ENCODE measurements around the gene PDGFRB. TPM values are rescaled to one million over a fixed set of nuclear protein-coding genes. Genes with fewer than 3 reads are reported as not detected.

PDGFRB gene
- total RNA-seq, 1 experiment from 2014 or later: not detected

GRCh38 chr5:150120062-150120441 is 35.6 kb downstream of the PDGFRB start:
- Histone ChIP-seq H3K27ac (ENCODE audit: low read length) (no peak overlapping the region), H3K9me3 (ENCODE audit: low read length) (no peaks in the 10 kb centered on the region), H3K79me2 (ENCODE audit: low read length) (no peaks in the 10 kb centered on the region), H4K20me1 (ENCODE audit: insufficient read depth, low read depth, low read length) (peaks cover 3% of the 10 kb centered on the region; the same call in 1 of the 2 replicates), H3K4me1 (ENCODE audit: low read length) (no peaks in the 10 kb centered on the region), H2AFZ (ENCODE audit: low read length) (no peak overlapping the region), H3K27me3 (ENCODE audit: low read length) (no peaks in the 10 kb centered on the region), H3K4me2 (ENCODE audit: low read depth, low read length, poor library complexity, severe bottlenecking) (no peak overlapping the region), H3K36me3 (ENCODE audit: insufficient read depth, low read length) (no peaks in the 10 kb centered on the region), H3K4me3 (ENCODE audit: low read length) (no peak overlapping the region), H3K9ac (ENCODE audit: low read length) (no peak overlapping the region), H3K9me2 (replicated peaks; ENCODE audit: insufficient read depth, low read length) (no peaks in the 10 kb centered on the region)
- no peak for DNase-seq

DNA sequence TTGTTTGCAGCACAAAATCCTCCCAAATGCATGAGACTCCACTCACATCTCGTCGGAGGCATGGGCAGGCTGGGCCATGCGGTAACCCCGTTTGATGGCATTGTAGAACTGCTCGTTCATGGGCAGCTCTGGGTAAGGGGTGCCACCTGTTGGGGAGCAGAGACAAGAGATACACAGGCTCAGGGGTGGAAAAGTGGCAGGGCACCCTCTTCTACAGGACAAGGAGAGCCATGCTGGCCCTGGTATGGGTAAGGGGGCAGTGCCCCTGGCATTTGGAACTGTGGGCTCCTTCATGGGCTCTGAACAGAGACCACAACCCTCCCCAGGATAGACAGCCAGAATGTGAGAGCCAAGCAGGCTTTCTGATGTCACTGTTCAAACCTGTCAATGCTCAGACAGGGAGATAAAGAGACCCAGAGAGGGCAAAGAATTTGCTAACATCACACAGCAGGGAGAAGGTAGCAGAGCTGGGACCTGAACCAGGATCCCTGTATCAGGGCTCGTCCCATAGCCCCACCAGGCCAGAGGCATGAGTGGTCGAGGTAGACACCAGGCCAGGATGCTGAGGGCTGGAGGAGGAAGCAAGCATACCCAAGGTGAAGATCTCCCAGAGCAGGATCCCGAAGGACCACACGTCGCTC is 36.1 kb downstream of the PDGFRB start:
- H2AFZ ChIP-seq (ENCODE audit: low read length): no peak overlapping the region

DNA sequence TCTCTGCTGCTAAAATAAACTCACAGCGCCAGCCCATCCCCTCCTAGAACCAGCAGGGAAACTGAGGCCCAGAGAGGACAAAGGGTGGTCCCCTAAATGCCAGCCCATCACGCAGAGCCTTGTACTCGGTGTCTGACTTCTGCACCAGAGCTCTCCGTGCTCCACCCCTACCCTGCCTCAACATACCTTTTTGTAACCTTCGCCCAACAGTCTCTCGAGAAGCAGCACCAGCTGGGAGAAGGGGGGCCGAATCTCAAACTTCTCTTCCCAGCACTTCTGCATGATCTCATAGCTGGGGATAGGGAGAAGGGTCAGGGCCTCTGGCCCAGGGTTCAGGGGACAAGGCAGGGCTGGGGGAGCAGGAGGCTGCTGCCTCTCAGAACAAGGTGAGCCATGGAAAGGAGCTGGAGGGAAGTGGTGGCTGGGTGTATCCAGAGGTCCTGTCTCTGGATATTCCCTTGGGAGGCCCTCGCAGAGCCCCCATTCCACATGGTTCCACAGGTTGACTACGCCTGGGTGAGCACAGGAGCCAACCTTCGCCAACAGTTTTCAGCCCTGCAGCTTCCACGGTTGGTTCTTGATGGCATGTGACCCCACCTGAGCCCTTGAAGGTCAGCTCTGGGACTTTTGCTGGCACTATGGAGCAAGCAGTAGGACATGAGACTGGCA is 37.0 kb downstream of the PDGFRB start:
- no peak for DNase-seq
- Histone ChIP-seq H3K79me2 (ENCODE audit: low read length) (no peaks in the 10 kb centered on the region), H3K4me3 (ENCODE audit: low read length) (no peak overlapping the region), H3K4me1 (ENCODE audit: low read length) (no peaks in the 10 kb centered on the region), H3K9me3 (ENCODE audit: low read length) (no peaks in the 10 kb centered on the region), H2AFZ (ENCODE audit: low read length) (no peak overlapping the region), H4K20me1 (ENCODE audit: insufficient read depth, low read depth, low read length) (peaks cover 3% of the 10 kb centered on the region; the same call in 1 of the 2 replicates), H3K27me3 (ENCODE audit: low read length) (no peaks in the 10 kb centered on the region), H3K27ac (ENCODE audit: low read length) (no peak overlapping the region), H3K36me3 (ENCODE audit: insufficient read depth, low read length) (no peaks in the 10 kb centered on the region), H3K9ac (ENCODE audit: low read length) (no peak overlapping the region), H3K4me2 (ENCODE audit: low read depth, low read length, poor library complexity, severe bottlenecking) (no peak overlapping the region), H3K9me2 (replicated peaks; ENCODE audit: insufficient read depth, low read length) (no peaks in the 10 kb centered on the region)

More for the DNA sequence above, 36.1 kb downstream of the PDGFRB start:
- peak; percentile 49 for DNase-seq
- H3K4me1 ChIP-seq (ENCODE audit: low read length): no peaks in the 10 kb centered on the region
- no peaks in the 10 kb centered on the region for H3K27me3 ChIP-seq (ENCODE audit: low read length)
- no peak overlapping the region for H3K9ac ChIP-seq (ENCODE audit: low read length)
- H3K4me3 ChIP-seq (ENCODE audit: low read length): no peak overlapping the region
- no peaks in the 10 kb centered on the region for H3K79me2 ChIP-seq (ENCODE audit: low read length)
- no peak overlapping the region for H3K4me2 ChIP-seq (ENCODE audit: low read depth, low read length, poor library complexity, severe bottlenecking)
- no peaks in the 10 kb centered on the region for H3K36me3 ChIP-seq (ENCODE audit: insufficient read depth, low read length)
- no peaks in the 10 kb centered on the region for H3K9me2 ChIP-seq (replicated peaks; ENCODE audit: insufficient read depth, low read length)
- peaks cover 3% of the 10 kb centered on the region; the same call in 1 of the 2 replicates for H4K20me1 ChIP-seq (ENCODE audit: insufficient read depth, low read depth, low read length)
- H3K27ac ChIP-seq (ENCODE audit: low read length): no peak overlapping the region
- H3K9me3 ChIP-seq (ENCODE audit: low read length): no peaks in the 10 kb centered on the region

DNA sequence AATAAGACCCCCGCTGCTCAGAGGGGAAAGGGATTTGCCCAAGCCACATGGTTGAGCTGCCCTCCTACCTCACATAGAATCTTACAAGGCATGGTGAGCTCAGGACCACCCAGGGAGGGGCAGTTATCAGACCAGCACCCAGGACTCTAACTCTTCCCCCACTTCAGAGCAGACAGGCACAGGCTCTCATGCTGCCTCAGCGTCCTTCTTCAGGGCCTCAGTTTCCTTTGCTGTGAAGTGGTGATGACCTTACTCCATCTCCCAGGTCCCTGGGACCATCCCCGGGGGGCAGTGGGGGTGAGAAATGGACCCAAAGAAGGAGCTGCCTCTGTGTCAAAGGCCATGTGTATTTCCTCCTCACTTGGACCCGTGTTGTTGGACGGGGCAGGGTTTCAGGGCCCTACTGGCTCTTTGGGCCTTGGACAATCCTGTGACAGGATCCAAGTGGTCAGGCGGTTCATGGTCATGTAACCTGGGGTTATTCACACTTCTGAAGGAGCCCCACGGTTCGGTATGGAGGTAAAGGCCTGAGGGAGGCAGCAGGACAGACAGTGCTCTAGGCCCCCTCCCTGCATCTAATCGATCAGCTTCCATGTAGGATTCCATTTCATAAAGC is 37.6 kb downstream of the PDGFRB start:
- Histone ChIP-seq H2AFZ (ENCODE audit: low read length) (no peak overlapping the region), H3K4me3 (ENCODE audit: low read length) (no peak overlapping the region), H3K9ac (ENCODE audit: low read length) (no peak overlapping the region), H4K20me1 (ENCODE audit: insufficient read depth, low read depth, low read length) (peaks cover 2% of the 10 kb centered on the region; the same call in 1 of the 2 replicates), H3K79me2 (ENCODE audit: low read length) (no peaks in the 10 kb centered on the region), H3K27ac (ENCODE audit: low read length) (no peak overlapping the region), H3K4me2 (ENCODE audit: low read depth, low read length, poor library complexity, severe bottlenecking) (no peak overlapping the region), H3K4me1 (ENCODE audit: low read length) (no peaks in the 10 kb centered on the region), H3K36me3 (ENCODE audit: insufficient read depth, low read length) (no peaks in the 10 kb centered on the region), H3K27me3 (ENCODE audit: low read length) (no peaks in the 10 kb centered on the region), H3K9me3 (ENCODE audit: low read length) (no peaks in the 10 kb centered on the region), H3K9me2 (replicated peaks; ENCODE audit: insufficient read depth, low read length) (no peaks in the 10 kb centered on the region)
- DNase-seq: no peak

GRCh38 chr5:150116667-150117400 is 38.8 kb downstream of the PDGFRB start:
- Histone ChIP-seq H3K9me3 (ENCODE audit: low read length) (no peaks in the 10 kb centered on the region), H3K27ac (ENCODE audit: low read length) (no peak overlapping the region), H3K36me3 (ENCODE audit: insufficient read depth, low read length) (no peaks in the 10 kb centered on the region), H3K4me2 (ENCODE audit: low read depth, low read length, poor library complexity, severe bottlenecking) (no peak overlapping the region), H3K9me2 (replicated peaks; ENCODE audit: insufficient read depth, low read length) (no peaks in the 10 kb centered on the region), H3K27me3 (ENCODE audit: low read length) (no peaks in the 10 kb centered on the region), H3K9ac (ENCODE audit: low read length) (no peak overlapping the region), H2AFZ (ENCODE audit: low read length) (no peak overlapping the region), H3K4me3 (ENCODE audit: low read length) (no peak overlapping the region), H3K79me2 (ENCODE audit: low read length) (no peaks in the 10 kb centered on the region), H3K4me1 (ENCODE audit: low read length) (no peaks in the 10 kb centered on the region), H4K20me1 (ENCODE audit: insufficient read depth, low read depth, low read length) (no peaks in the 10 kb centered on the region; the same call in 1 of the 2 replicates)
- no peak for DNase-seq

- Histone ChIP-seq H4K20me1 (ENCODE audit: insufficient read depth, low read depth, low read length) (no peaks in the 10 kb centered on the region; the same call in 1 of the 2 replicates), H3K9ac (ENCODE audit: low read length) (no peak overlapping the region), H3K27ac (ENCODE audit: low read length) (no peak overlapping the region), H3K4me1 (ENCODE audit: low read length) (no peaks in the 10 kb centered on the region), H2AFZ (ENCODE audit: low read length) (no peak overlapping the region), H3K36me3 (ENCODE audit: insufficient read depth, low read length) (no peaks in the 10 kb centered on the region), H3K9me2 (replicated peaks; ENCODE audit: insufficient read depth, low read length) (no peaks in the 10 kb centered on the region), H3K79me2 (ENCODE audit: low read length) (no peaks in the 10 kb centered on the region), H3K4me2 (ENCODE audit: low read depth, low read length, poor library complexity, severe bottlenecking) (no peak overlapping the region), H3K4me3 (ENCODE audit: low read length) (no peak overlapping the region), H3K27me3 (ENCODE audit: low read length) (no peaks in the 10 kb centered on the region), H3K9me3 (ENCODE audit: low read length) (no peaks in the 10 kb centered on the region)
- no peak for DNase-seq
Measured at GRCh38 chr5:150114773-150115408, 40.8 kb downstream of the PDGFRB start.

- Histone ChIP-seq H2AFZ (ENCODE audit: low read length) (no peak overlapping the region), H3K9ac (ENCODE audit: low read length) (no peak overlapping the region), H3K4me3 (ENCODE audit: low read length) (no peak overlapping the region), H3K9me3 (ENCODE audit: low read length) (no peaks in the 10 kb centered on the region), H3K36me3 (ENCODE audit: insufficient read depth, low read length) (no peaks in the 10 kb centered on the region), H3K79me2 (ENCODE audit: low read length) (no peaks in the 10 kb centered on the region), H3K4me1 (ENCODE audit: low read length) (no peaks in the 10 kb centered on the region), H3K27ac (ENCODE audit: low read length) (no peak overlapping the region), H4K20me1 (ENCODE audit: insufficient read depth, low read depth, low read length) (no peaks in the 10 kb centered on the region; the same call in 1 of the 2 replicates), H3K9me2 (replicated peaks; ENCODE audit: insufficient read depth, low read length) (no peaks in the 10 kb centered on the region), H3K4me2 (ENCODE audit: low read depth, low read length, poor library complexity, severe bottlenecking) (no peak overlapping the region), H3K27me3 (ENCODE audit: low read length) (no peaks in the 10 kb centered on the region)
- DNase-seq: no peak
Measured at GRCh38 chr5:150114102-150114641, 41.5 kb downstream of the PDGFRB start.
